Adrenal gland (tissue), 12 donors: ENCODE results near the gene RHOH. TPM values are rescaled to one million over a fixed set of nuclear protein-coding genes. Genes with fewer than 3 reads are reported as not detected.

ENCODE experiments used
- DNase-seq, 7 donors: peaks; one replicate each; pipeline ENCODE4 v3.0.0-alpha.2; 2019 to 2020
- H3K27ac ChIP-seq, 5 donors: fragments of 200-600 bp; sonication (generic) in 4 of 5; 1 replicate in 3 of 5; 2 replicates in 2 of 5; pipeline versions ENCODE4 v1.5.1 to v1.8.0; 2016 to 2020; ENCODE audit warnings: mild to moderate bottlenecking in 1 of 5
- H3K27me3 ChIP-seq: fragments of 200-600 bp; 2 replicates; pipeline ENCODE4 v1.8.0; 2021
- H3K36me3 ChIP-seq, 2 donors: fragments of 200-600 bp; replicated peaks in 1 of 2; 1 replicate in 1 of 2; 2 replicates in 1 of 2; pipeline versions ENCODE4 v1.5.1 to v1.8.0; 2018 to 2022
- H3K4me1 ChIP-seq, 2 donors: fragments of 200-600 bp; replicated peaks in 1 of 2; 1 replicate in 1 of 2; 2 replicates in 1 of 2; pipeline versions ENCODE4 v1.5.1 to v1.8.0; 2018 to 2021
- H3K4me3 ChIP-seq, 4 donors: fragments of 200-600 bp; sonication (generic) in 3 of 4; one replicate each; pipeline ENCODE4 v1.5.1; 2016 to 2018
- H3K9me3 ChIP-seq, 3 donors: fragments of 200-600 bp; sonication (generic) in 1 of 3; replicated peaks in 1 of 3; 1 replicate in 2 of 3; 2 replicates in 1 of 3; pipeline versions ENCODE4 v1.5.1 to v1.8.0; 2016 to 2021
- CTCF ChIP-seq, 6 experiments: fragments of 450-650 bp in 4 of 6; fragments of 200-600 bp in 2 of 6; sonication (generic) in 1 of 6; IDR thresholded peaks; 1 replicate in 5 of 6; 2 replicates in 1 of 6; pipeline versions ENCODE4 v1.5.1 to v1.8.0; 2016 to 2021; ENCODE audit warnings: antibody characterized with exemption in 6 of 6, mild to moderate bottlenecking in 2 of 6, moderate library complexity in 1 of 6
- POLR2A ChIP-seq, 2 donors: fragments of 450-650 bp; IDR thresholded peaks; one replicate each; pipeline ENCODE4 v1.6.1; 2017; ENCODE audit warnings: antibody characterized with exemption in 2 of 2, mild to moderate bottlenecking in 2 of 2, moderate library complexity in 1 of 2
- WGBS, 4 donors: extraction: QIAGEN DNeasy Blood & Tissue Kit in 2 of 4; methylation state at CpG; one replicate each; pipeline versions ENCODE4 v1.1.5 to v1.1.7; 2013 to 2017; 5-methylcytosine and 5-hydroxymethylcytosine counted together
- intact Hi-C, 2 donors: fragments of 100-400 bp; cut with DNase I; formaldehyde crosslinking; loops; one replicate each; pipeline versions ENCODE4 v1.14.1 to v1.15.0; 2022 to 2023
- polyA plus RNA-seq, 3 donors: library from polyadenylated mRNA; stranded (reverse); fragments of 200-250 nt in 2 of 3; fragments of 350-450 nt in 1 of 3; fragmentation: Illumina TruSeq in 1 of 3; extraction: RNeasy Lipid Tissue Mini Kit (QIAGEN cat#74804) in 1 of 3; gene quantifications; one replicate each; pipeline ENCODE4 v1.2.3, GENCODE V29; 2013 to 2014
- total RNA-seq, 9 donors: library from RNA; depleted of rRNA in 4 of 9; stranded (reverse); fragments of >200 nt in 4 of 9; fragments of 120-200 nt in 1 of 9; fragmentation: NEBNext Ultra II Directional in 1 of 9; extraction: Animal tissue kit (Norgen Biotek cat#: 25700) in 1 of 9; gene quantifications; one replicate each; pipeline versions ENCODE4 v1.1.0 to v1.2.4, GENCODE V29; 2013 to 2023
- donor health status: healthy with polysubstance abuse.
- donor health status: Bipolar disorder and iron deficiency.
- donor health status: DM: yes; HTN: yes; CAD: no.
- donor health status: DM: no; HTN: no; CAD: no.
- donor health status: DM: no; HTN: no; CAD: no.
- donor health status: DM: yes; HTN: yes; CAD: no.

The RHOH gene
- total and polyA plus RNA-seq, 12 donors: 0.33 to 3.4 (median 0.96) TPM; not detected in 1

- Histone ChIP-seq H3K36me3 (no peaks in the 10 kb centered on the region), H3K27me3 (no peaks in the 10 kb centered on the region), H3K9me3 (no peaks in the 10 kb centered on the region), H3K27ac (no peak overlapping the region), H3K4me1 (no peaks in the 10 kb centered on the region), H3K4me3 (no peak overlapping the region)
- no peak for DNase-seq
- 79 to 88% (median 83%) methylated on average over 5 of the region's 5 CpGs for WGBS, 4 donors
- TF ChIP-seq POLR2A (IDR thresholded peaks at IDR 0.05) (no peak), CTCF (IDR thresholded peaks at IDR 0.05) (no peak)
- intact Hi-C loops: no loop called here
Observed at GRCh38 chr4:40185830-40186664, 10.8 kb upstream of the RHOH start.

- Histone ChIP-seq H3K9me3 (no peaks in the 10 kb centered on the region), H3K27me3 (no peaks in the 10 kb centered on the region), H3K4me3 (no peak overlapping the region), H3K4me1 (no peaks in the 10 kb centered on the region), H3K27ac (no peak overlapping the region), H3K36me3 (no peaks in the 10 kb centered on the region)
- no peak for DNase-seq
- intact Hi-C loops: no loop called here
- TF ChIP-seq CTCF (IDR thresholded peaks at IDR 0.05): no peak
- TF ChIP-seq POLR2A (IDR thresholded peaks at IDR 0.05): no peak
- 88 to 94% (median 90%) methylated on average over 1 of the region's 1 CpG for whole genome bisulfite sequencing, 4 donors
Observed at GRCh38 chr4:40186665-40187014, 10.2 kb upstream of the RHOH start.

GRCh38 chr4:40187386-40187906 is 9.4 kb upstream of the RHOH start:
- Histone ChIP-seq H3K4me1 (no peaks in the 10 kb centered on the region), H3K27me3 (no peaks in the 10 kb centered on the region), H3K27ac (no peak overlapping the region), H3K9me3 (no peaks in the 10 kb centered on the region), H3K36me3 (no peaks in the 10 kb centered on the region), H3K4me3 (no peak overlapping the region)
- WGBS, 4 donors: 89 to 96% (median 93%) methylated on average over 4 of the region's 4 CpGs
- no peak for DNase-seq
- TF ChIP-seq POLR2A (IDR thresholded peaks at IDR 0.05) (no peak), CTCF (IDR thresholded peaks at IDR 0.05) (no peak)
- intact Hi-C loops: no loop called here

- Histone ChIP-seq H3K4me1 (no peaks in the 10 kb centered on the region), H3K27ac (no peak overlapping the region), H3K9me3 (no peaks in the 10 kb centered on the region), H3K36me3 (no peaks in the 10 kb centered on the region), H3K27me3 (no peaks in the 10 kb centered on the region), H3K4me3 (no peak overlapping the region)
- TF ChIP-seq POLR2A (IDR thresholded peaks at IDR 0.05) (no peak), CTCF (IDR thresholded peaks at IDR 0.05) (no peak)
- 81 to 89% (median 87%) methylated on average over 5 of the region's 5 CpGs for WGBS, 4 donors
- DNase-seq: no peak
- intact Hi-C loops: no loop called here
Observed at GRCh38 chr4:40190019-40190418, 6.8 kb upstream of the RHOH start.
